ENCODE measurements around the gene SFSWAP. TPM values are rescaled to one million over a fixed set of nuclear protein-coding genes. Genes with fewer than 3 reads are reported as not detected.
"Not testable (repeated sequence)": the region's sequence is repeated elsewhere in the genome, so short reads cannot be mapped to it uniquely, and the experiment has no call there.

The SFSWAP gene
- polyA plus RNA-seq, 1 experiment = 12.5 TPM

GRCh38 chr12:131680392-131681256 lies 30.3 kb upstream of the SFSWAP start:
- H3K27me3 ChIP-seq (ENCODE audit: control insufficient read depth, insufficient read depth, low read length); DNase-seq (ENCODE audit: low read depth, low spot score); CTCF ChIA-PET; POLR2A ChIA-PET; H3K27ac ChIP-seq (ENCODE audit: low read depth, low read length); H3K4me3 ChIP-seq (ENCODE audit: low read depth, low read length): not testable (repeated sequence)
- H3K9me3 ChIP-seq (ENCODE audit: control insufficient read depth, insufficient read depth, low read length) = peaks cover 17% of the 10 kb centered on the region; the same call in 1 of the 2 replicates

GRCh38 chr12:131681257-131681620 lies 29.7 kb upstream of the SFSWAP start:
- POLR2A ChIA-PET = no interaction called here
- Histone ChIP-seq H3K27me3 (ENCODE audit: control insufficient read depth, insufficient read depth, low read length) (no peaks in the 10 kb centered on the region), H3K4me3 (ENCODE audit: low read depth, low read length) (no peak overlapping the region), H3K9me3 (ENCODE audit: control insufficient read depth, insufficient read depth, low read length) (peaks cover 18% of the 10 kb centered on the region; the same call in 1 of the 2 replicates), H3K27ac (ENCODE audit: low read depth, low read length) (no peak overlapping the region)
- CTCF ChIA-PET = no interaction called here
- no peak for TF ChIP-seq CTCF (IDR thresholded peaks at IDR 0.05; ENCODE audit: low read depth, low read length)
- no peak for DNase-seq (ENCODE audit: low read depth, low spot score)

- POLR2A ChIA-PET; H3K4me3 ChIP-seq (ENCODE audit: low read depth, low read length); H3K27ac ChIP-seq (ENCODE audit: low read depth, low read length); DNase-seq (ENCODE audit: low read depth, low spot score); CTCF ChIA-PET; H3K27me3 ChIP-seq (ENCODE audit: control insufficient read depth, insufficient read depth, low read length): not testable (repeated sequence)
- H3K9me3 ChIP-seq (ENCODE audit: control insufficient read depth, insufficient read depth, low read length) = peaks cover 22% of the 10 kb centered on the region; the same call in 1 of the 2 replicates
These were observed 29.0 kb upstream of the SFSWAP start for GRCh38 chr12:131681746-131682509.

- POLR2A ChIA-PET = no interaction called here
- TF ChIP-seq CTCF (IDR thresholded peaks at IDR 0.05; ENCODE audit: low read depth, low read length) = no peak
- Histone ChIP-seq H3K4me3 (ENCODE audit: low read depth, low read length) (no peak overlapping the region), H3K27ac (ENCODE audit: low read depth, low read length) (no peak overlapping the region), H3K9me3 (ENCODE audit: control insufficient read depth, insufficient read depth, low read length) (peaks cover 26% of the 10 kb centered on the region), H3K27me3 (ENCODE audit: control insufficient read depth, insufficient read depth, low read length) (no peaks in the 10 kb centered on the region)
- CTCF ChIA-PET = no interaction called here
- no peak for DNase-seq (ENCODE audit: low read depth, low spot score)
These were observed 28.4 kb upstream of the SFSWAP start for GRCh38 chr12:131682510-131682895.

GRCh38 chr12:131683266-131684014 lies 27.4 kb upstream of the SFSWAP start:
- TF ChIP-seq CTCF (IDR thresholded peaks at IDR 0.05; ENCODE audit: low read depth, low read length) = no peak
- no peak overlapping the region for H3K27ac ChIP-seq (ENCODE audit: low read depth, low read length)
- no peak overlapping the region for H3K4me3 ChIP-seq (ENCODE audit: low read depth, low read length)
- peaks cover 27% of the 10 kb centered on the region for H3K9me3 ChIP-seq (ENCODE audit: control insufficient read depth, insufficient read depth, low read length)
- ChIA-PET POLR2A (no interaction called here), CTCF (no interaction called here)
- no peaks in the 10 kb centered on the region for H3K27me3 ChIP-seq (ENCODE audit: control insufficient read depth, insufficient read depth, low read length)
- DNase-seq (ENCODE audit: low read depth, low spot score) = no peak
